ENCODE measurements around the gene OR1C1. TPM values are rescaled to one million over a fixed set of nuclear protein-coding genes. Genes with fewer than 3 reads are reported as not detected.

OR1C1 gene
- total and polyA plus RNA-seq, 2 donors (not counting 3 experiments of a cell fraction or from before 2014, with no cell fraction given): not detected

DNA sequence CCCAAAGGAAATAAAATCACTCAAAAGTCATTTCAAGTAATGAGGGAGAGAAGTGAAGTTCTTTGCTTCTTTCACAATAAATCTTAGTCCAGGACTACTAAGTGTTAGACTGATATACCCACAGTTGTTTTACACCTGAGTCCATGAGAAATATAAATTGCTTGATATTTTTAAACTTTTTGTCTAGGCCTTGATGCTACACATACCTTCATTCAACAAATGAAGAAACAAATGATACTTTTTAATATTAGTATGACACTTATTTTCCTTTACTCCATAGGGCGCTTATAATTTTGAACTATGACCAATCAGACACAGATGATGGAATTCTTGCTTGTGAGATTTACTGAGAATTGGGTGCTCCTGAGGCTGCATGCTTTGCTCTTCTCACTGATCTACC is 22.0 kb downstream of the OR1C1 start, which contains the start of gene OR14K1:
TSS of gene OR14K1 (plus strand) at position 301 of the 400 bp plus-strand sequence. CDS start at position 301, 0 bp downstream.
- Histone ChIP-seq H3K4me3 (replicated peaks in 1 of 3; ENCODE audit: insufficient read depth in 1 of 3, low read depth in 1 of 3, low read length in 3 of 3) (no peak within 1 kb of the TSS), H3K27ac (ENCODE audit: insufficient read depth, low read depth, low read length) (no peak within 1 kb of the TSS), H3K9me3 (replicated peaks; ENCODE audit: control insufficient read depth, insufficient read depth, low read length) (peaks cover 8% of the 10 kb centered on the region), H3K4me2 (ENCODE audit: insufficient read depth, low read length) (no peak within 1 kb of the TSS), H4K20me1 (replicated peaks; ENCODE audit: control insufficient read depth, extremely low read depth, insufficient read depth, low read length) (no peaks in the 10 kb centered on the region), H3K36me3 (ENCODE audit: control insufficient read depth in 2 of 2, extremely low read depth in 1 of 2, insufficient read depth in 2 of 2, low read length in 2 of 2) (no peaks in the 10 kb centered on the region), H3K9ac (replicated peaks; ENCODE audit: extremely low read depth, insufficient read depth, low read length) (no peak within 1 kb of the TSS), H3K4me1 (ENCODE audit: control insufficient read depth, extremely low read depth, insufficient read depth, low read length) (no peaks in the 10 kb centered on the region), H2AFZ (ENCODE audit: low read depth, low read length) (no peak within 1 kb of the TSS), H3K79me2 (ENCODE audit: control insufficient read depth, insufficient read depth, low read length) (no peaks in the 10 kb centered on the region), H3K27me3 (ENCODE audit: control insufficient read depth in 2 of 2, insufficient read depth in 2 of 2, low read length in 2 of 2) (no peaks in the 10 kb centered on the region), H3K9me1 (replicated peaks; ENCODE audit: control insufficient read depth, extremely low read depth, insufficient read depth, low read length) (no peaks in the 10 kb centered on the region)
- no peak for DNase-seq (ENCODE audit: low read depth, low spot score)
- BruUV-seq (replicated peaks): no TSS peak
- POLR2A ChIA-PET: no interaction called here
- CTCF ChIA-PET: no interaction called here
- no peak for FAIRE-seq
- intact Hi-C loops (cut with micrococcal nuclease): no loop called here
- dilution Hi-C loops (cut with MboI; ENCODE audit: extremely low pct_ligation_motif_present, low sequenced_read_pairs): no loop called here
- TF ChIP-seq MYC (IDR thresholded peaks at IDR 0.05; ENCODE audit: low read depth, low read length) (no peak), MAX (IDR thresholded peaks at IDR 0.05; ENCODE audit: insufficient read depth, insufficient read length) (no peak), EZH2 (IDR thresholded peaks at IDR 0.05; ENCODE audit: borderline replicate concordance, low read depth, low read length, severe bottlenecking) (no peak)

- DNase-seq (ENCODE audit: low read depth, low spot score) (no peak), FAIRE-seq (no peak)
- H3K9me3 ChIP-seq (replicated peaks; ENCODE audit: control insufficient read depth, insufficient read depth, low read length): peaks cover 6% of the 10 kb centered on the region
- H2AFZ ChIP-seq (ENCODE audit: low read depth, low read length): no peak overlapping the region
- no peaks in the 10 kb centered on the region for H4K20me1 ChIP-seq (replicated peaks; ENCODE audit: control insufficient read depth, extremely low read depth, insufficient read depth, low read length)
- CTCF ChIA-PET: no interaction called here
- dilution Hi-C loops (cut with MboI; ENCODE audit: extremely low pct_ligation_motif_present, low sequenced_read_pairs) (no loop called here), intact Hi-C loops (cut with micrococcal nuclease) (no loop called here)
- H3K4me1 ChIP-seq (ENCODE audit: control insufficient read depth, extremely low read depth, insufficient read depth, low read length): no peaks in the 10 kb centered on the region
- H3K27ac ChIP-seq (ENCODE audit: insufficient read depth, low read depth, low read length): no peak overlapping the region
- H3K9ac ChIP-seq (replicated peaks; ENCODE audit: extremely low read depth, insufficient read depth, low read length): no peak overlapping the region
- no peak overlapping the region for H3K4me2 ChIP-seq (ENCODE audit: insufficient read depth, low read length)
- no peaks in the 10 kb centered on the region for H3K79me2 ChIP-seq (ENCODE audit: control insufficient read depth, insufficient read depth, low read length)
- POLR2A ChIA-PET: no interaction called here
- no peaks in the 10 kb centered on the region for H3K9me1 ChIP-seq (replicated peaks; ENCODE audit: control insufficient read depth, extremely low read depth, insufficient read depth, low read length)
- TF ChIP-seq JUN (IDR thresholded peaks at IDR 0.05; ENCODE audit: borderline replicate concordance, insufficient read depth, insufficient read length, low read depth) (no peak), GATA2 (IDR thresholded peaks at IDR 0.05; ENCODE audit: insufficient read depth, insufficient read length, low read depth, low read length) (no peak), MYC (IDR thresholded peaks at IDR 0.05; ENCODE audit: low read depth, low read length) (no peak)
- no peak overlapping the region for H3K4me3 ChIP-seq (replicated peaks in 1 of 3; ENCODE audit: insufficient read depth in 1 of 3, low read depth in 1 of 3, low read length in 3 of 3)
- no peaks in the 10 kb centered on the region for H3K36me3 ChIP-seq (ENCODE audit: control insufficient read depth in 2 of 2, extremely low read depth in 1 of 2, insufficient read depth in 2 of 2, low read length in 2 of 2)
- no peaks in the 10 kb centered on the region for H3K27me3 ChIP-seq (ENCODE audit: control insufficient read depth in 2 of 2, insufficient read depth in 2 of 2, low read length in 2 of 2)
- no TSS peak for BruUV-seq (replicated peaks)
Measured at GRCh38 chr1:247721222-247721621, 39.1 kb downstream of the OR1C1 start.
